GM13977 (cell line): Measurements from ENCODE around the gene IFT27.

ENCODE experiments used
- DNase-seq: peaks from one replicate; pipeline ENCODE4 v3.0.0; 2012; ENCODE audit warnings: low spot score
- in situ Hi-C: fragments of 300-500 bp; cut with MboI; formaldehyde crosslinking; loops from one replicate; pipeline ENCODE4 v1.12.0; 2022; ENCODE audit warnings: low sequenced_read_pairs, low pct_unique_long_range_greater_than_20kb, mixed read lengths, inconsistent platforms; ENCODE audit not compliant: unreplicated experiment
- TF ChIP-seq, protein P1 (sequence below): IDR thresholded peaks from 2 replicates; pipeline ENCODE4 v1.5.1; 2012; ENCODE audit warnings: mild to moderate bottlenecking, control low read depth; ENCODE audit not compliant: insufficient read depth; ENCODE audit errors: extremely low read depth, missing control alignments

The IFT27 gene

DNA sequence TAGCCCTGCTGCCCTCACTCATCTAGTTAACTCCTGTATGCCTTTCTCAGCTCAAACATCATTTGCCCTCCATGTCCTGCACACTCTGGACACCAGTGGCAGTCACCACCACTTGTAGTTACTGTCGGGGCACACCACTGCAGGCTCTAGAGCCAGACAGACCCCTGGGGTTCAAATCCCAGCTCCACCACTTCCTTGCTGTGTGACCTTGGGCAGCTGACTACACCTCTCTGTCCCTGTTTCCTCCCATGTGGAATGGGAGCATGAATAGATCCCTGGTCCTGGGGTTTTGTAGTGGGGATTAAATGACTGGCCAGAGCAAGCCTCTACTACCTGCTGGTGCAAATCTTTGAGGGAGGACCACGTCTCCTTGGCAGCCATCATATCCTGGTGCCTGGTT lies 7.8 kb upstream of the IFT27 start:
- in situ Hi-C loops = loop anchor here (10.0 kb wide), 1 partner anchor 191 kb away; no protein-coding TSS in a partner anchor
- no peak for DNase-seq
- TF ChIP-seq, protein P1, sequence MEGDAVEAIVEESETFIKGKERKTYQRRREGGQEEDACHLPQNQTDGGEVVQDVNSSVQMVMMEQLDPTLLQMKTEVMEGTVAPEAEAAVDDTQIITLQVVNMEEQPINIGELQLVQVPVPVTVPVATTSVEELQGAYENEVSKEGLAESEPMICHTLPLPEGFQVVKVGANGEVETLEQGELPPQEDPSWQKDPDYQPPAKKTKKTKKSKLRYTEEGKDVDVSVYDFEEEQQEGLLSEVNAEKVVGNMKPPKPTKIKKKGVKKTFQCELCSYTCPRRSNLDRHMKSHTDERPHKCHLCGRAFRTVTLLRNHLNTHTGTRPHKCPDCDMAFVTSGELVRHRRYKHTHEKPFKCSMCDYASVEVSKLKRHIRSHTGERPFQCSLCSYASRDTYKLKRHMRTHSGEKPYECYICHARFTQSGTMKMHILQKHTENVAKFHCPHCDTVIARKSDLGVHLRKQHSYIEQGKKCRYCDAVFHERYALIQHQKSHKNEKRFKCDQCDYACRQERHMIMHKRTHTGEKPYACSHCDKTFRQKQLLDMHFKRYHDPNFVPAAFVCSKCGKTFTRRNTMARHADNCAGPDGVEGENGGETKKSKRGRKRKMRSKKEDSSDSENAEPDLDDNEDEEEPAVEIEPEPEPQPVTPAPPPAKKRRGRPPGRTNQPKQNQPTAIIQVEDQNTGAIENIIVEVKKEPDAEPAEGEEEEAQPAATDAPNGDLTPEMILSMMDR = no peak

DNA sequence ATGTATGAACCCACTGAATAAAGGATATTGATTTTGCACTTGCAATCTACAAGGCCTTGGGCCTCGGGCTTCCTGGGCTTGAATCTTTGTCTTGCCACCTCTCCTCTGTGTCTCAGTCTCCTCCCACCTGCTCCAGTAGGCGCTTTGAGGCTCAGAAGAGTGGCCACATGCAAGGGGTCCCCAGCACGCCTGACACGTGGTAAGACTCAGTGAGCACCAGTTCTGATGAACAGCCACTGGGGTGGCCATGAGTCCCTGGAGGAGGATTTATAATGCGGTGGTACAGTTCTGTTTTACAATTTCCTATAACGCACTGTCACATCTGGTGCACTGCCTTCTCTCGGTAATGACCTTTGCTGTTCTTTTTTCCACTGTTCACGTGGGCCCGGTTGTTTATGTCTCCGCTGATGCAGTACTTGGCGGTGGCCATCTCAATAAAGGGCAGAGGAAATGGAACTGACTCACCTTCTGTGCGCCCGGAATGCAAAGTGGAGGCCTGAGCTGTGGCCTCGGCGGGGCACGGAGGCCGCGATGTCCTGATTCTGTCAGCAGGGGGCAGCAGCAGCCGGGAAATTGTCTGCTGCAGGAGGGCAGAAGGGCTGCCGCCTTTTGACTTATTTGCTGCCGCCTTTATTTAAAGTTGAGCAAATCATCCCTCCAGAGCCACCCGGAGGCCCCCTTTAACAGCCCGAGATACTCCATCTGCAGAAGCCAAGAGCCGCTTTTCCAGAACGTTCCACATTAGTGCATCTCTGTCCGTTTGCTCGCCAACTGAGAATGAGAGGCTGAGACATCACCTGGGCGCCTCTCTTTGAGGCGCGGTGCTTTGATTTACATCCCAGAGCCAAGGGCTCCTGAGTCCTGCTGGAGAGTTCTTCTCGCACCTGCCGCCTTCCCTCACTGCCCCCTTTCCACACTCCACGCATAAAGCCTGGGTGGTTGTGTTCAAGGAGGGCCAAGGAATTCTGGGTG lies 6.0 kb upstream of the IFT27 start:
- peak; percentile 87 for DNase-seq
- in situ Hi-C loops = loop anchor here (10.0 kb wide), 1 partner anchor 193 kb away; no protein-coding TSS in a partner anchor
- TF ChIP-seq, protein P1 = peak; percentile 97

DNA sequence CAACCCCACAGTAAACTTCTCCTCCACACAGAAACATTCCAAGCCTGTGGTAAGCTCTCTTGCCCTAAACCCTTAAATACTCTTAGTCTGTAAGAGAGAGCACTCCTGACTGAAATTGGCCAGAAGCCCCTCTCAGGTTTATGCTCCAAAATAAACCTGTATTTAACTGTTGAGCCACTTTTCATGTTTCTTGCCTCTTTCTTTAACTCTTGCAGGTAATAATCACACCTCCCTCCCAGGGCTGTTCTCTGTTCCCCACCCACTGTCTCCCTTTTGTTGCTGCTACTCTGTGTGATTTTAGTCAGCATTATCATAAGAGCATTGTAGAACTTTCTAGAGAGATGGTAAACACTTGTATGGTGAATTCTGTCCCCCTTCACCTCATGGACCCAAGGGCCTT lies 2.1 kb upstream of the IFT27 start:
- TF ChIP-seq, protein P1 = no peak
- DNase-seq = no peak
- in situ Hi-C loops = loop anchor here (10.0 kb wide), 1 partner anchor 427 kb away; no protein-coding TSS in a partner anchor

DNA sequence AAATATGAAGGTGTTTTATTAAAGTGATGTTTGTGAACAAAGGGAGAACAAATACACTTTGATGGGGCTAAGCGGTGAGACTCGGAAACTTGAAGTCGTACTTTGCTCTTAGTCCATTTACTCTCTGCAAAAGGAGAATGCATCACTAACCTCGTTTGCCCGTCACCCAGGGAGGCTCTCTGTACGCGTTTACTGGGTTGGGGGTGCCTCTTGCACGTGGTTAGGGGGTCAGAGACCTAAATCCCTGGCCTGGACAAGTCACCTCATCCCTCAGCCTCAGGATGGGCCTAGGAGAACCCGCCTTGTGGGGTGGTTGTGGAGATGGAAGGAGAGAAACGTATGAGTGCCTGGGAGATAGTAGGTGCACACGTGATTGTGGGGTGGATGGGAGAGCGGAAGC lies 803 bp upstream of the IFT27 start:
- TF ChIP-seq, protein P1 = no peak
- no peak for DNase-seq
- in situ Hi-C loops = loop anchor here (10.0 kb wide), 1 partner anchor 428 kb away; no protein-coding TSS in a partner anchor

DNA sequence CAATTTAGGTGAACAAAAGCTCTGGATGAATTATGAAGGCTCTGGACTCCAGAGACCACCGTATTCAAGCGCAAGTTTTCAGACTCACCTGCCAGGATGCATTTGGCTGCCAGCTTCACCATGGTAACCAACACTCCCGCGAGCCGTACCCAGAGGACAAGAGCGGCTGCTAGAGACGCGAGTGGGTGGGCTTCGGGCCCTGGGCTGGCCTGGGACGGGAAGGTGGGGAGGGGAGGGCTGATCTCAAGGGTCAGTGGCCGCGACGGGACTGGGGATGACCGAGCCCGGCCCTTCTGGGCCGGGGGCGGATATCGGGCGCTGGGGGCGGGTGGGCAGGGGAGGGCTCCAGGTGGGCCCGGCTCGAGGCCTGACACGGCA lies 344 bp downstream of the IFT27 start:
- TF ChIP-seq, protein P1 = no peak
- in situ Hi-C loops = loop anchor here (10.0 kb wide), 1 partner anchor 429 kb away; no protein-coding TSS in a partner anchor
- DNase-seq = peak; percentile 42

DNA sequence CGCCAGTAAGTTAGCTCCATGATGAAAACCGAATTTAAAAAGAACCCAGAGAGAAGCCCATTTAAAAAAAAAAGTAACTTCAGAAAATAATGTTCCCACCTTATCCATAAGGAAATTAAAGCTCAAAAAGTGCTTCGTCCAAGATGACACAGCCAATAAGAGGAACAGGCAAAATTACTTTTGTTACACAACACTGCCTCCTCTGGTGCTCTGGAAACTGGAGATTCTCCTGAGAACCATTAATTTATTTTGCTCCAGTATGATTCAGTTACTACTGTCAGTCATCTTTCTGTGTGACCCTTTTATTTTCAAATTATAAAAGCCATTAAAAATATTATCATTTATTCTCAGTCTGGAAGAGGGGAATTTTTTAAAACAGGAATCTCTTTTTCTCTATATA lies 2.0 kb downstream of the IFT27 start:
- TF ChIP-seq, protein P1 = peak; percentile 40
- in situ Hi-C loops = loop anchor here (10.0 kb wide), 1 partner anchor 431 kb away; no protein-coding TSS in a partner anchor

More for the DNA sequence above, 2.0 kb downstream of the IFT27 start:
- no peak for DNase-seq
